D721Med (cell line): ENCODE results near the gene GBE1.

Experiments
- DNase-seq: peaks from one replicate; pipeline ENCODE4 v3.0.0; 2011; ENCODE audit warnings: low spot score; ENCODE audit not compliant: insufficient read length
- FAIRE-seq: peaks from 2 replicates; lab custom pipeline; 2011; peaks lifted over from hg19 to GRCh38; lab: Jason Lieb, UNC
- CTCF ChIP-seq: IDR thresholded peaks from 2 replicates; pipeline ENCODE4 v1.5.1; 2012; ENCODE audit warnings: mild to moderate bottlenecking, control low read depth; ENCODE audit not compliant: insufficient read depth; ENCODE audit errors: missing control alignments

GBE1 gene

DNA sequence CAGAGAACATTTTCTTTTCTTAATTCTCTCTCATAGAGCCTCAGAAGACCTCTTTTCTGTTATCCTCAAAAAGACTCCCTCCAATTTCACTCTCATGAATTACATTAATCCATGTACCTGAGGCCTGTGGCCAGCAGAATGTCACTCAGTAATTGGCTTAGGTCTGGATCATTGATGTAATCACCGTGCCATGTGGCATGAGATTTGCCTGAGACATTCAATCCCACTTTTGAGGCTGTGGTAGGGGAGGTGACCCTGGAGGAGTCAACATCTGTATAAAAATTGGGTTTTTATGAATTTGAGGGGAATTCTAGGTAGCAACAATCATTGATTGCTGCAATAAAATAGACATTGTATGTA is 295.3 kb downstream of the GBE1 start:
- no peak for TF ChIP-seq CTCF
- FAIRE-seq (peak; percentile 91), DNase-seq (no peak)

DNA sequence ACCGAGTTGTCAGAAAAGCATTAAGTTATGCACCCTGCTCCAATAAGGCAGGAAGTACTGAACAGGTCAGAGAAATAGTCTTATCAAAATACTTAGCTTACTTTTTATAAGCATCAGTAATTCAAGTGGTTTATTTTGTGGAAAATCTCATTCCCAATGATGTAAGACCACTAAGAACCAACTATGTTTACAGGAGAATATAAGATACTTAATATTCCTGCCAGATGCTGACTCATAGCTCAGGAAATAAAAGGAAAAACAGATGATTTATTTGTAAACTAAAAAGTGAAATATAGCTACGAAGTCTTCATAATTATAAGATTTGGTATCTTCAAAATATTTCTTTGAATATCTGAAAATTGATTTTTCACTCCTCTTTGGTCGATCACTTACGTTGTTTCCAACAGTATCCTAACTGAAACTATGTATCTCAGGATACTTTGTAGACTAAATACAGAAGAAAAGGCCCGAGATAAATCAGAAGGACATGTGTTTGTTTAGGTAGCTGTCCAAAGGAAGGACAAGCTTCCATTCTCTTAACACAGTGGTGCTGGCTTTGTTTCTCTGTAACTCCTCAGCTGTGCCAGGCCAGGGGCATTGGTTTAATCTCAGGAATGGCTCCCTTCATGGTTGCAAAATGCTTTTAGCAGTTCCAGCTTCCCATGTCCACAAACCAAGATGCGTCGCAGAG is 295.8 kb downstream of the GBE1 start:
- DNase-seq (no peak), FAIRE-seq (peak; percentile 41)
- no peak for TF ChIP-seq CTCF

DNA sequence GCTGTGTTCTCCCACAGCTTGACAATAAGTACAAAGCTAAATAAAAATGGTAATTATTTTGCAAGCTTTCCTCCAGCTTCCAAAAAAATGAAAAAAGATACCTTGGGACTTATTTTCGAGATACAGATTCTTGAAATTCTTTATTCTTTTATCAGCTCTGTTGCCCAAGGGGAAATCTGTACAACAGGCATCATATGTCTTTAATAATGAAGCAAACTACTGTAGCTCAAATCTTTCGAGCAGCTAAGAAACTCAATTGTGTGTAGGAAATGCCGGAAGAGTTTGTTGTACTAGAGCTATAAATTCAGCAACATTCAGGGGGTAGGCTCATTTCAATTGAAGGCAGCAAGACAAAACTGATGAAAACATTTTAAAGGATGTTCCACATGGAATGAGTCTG is 297.7 kb downstream of the GBE1 start:
- FAIRE-seq (no peak), DNase-seq (no peak)
- no peak for TF ChIP-seq CTCF

DNA sequence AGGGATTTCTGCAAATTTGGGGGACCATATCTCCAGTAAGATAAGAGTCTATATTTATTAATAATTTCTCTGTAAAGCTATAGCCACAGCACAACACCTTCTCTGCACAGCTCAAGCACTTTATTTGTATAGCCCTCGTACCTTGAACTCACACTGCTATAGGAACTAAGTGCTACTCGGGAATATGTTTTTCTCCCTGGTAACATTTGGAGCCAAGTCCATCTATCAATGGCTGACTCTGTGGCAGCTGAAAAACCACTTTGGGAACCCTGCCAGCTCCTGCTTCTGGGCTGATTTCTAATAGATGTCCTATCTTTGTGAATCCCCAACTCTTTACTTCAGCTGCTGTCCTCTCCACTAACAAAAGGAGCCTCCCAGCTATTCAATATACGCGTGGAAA is 298.5 kb downstream of the GBE1 start:
- DNase-seq (no peak), FAIRE-seq (no peak)
- TF ChIP-seq CTCF = no peak

DNA sequence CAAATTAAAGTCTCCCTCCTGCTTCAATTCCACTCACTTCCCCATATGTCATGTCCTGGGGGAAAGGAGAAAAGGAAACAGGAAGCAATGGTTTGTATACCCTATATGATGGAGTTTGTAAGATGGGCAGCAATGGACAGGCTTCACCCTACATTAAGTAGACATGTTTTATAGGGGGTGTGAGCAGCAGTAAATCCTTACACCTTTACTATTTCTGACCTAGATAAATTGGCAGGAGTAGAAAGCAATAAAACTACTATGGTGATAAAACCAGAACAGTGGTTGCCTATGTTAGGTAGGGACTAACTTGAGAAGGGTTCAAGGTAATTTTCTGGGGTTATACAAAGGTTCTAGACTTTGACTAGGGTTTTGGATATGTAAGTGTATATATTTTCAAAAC is 301.7 kb downstream of the GBE1 start:
- FAIRE-seq = no peak
- no peak for DNase-seq

DNA sequence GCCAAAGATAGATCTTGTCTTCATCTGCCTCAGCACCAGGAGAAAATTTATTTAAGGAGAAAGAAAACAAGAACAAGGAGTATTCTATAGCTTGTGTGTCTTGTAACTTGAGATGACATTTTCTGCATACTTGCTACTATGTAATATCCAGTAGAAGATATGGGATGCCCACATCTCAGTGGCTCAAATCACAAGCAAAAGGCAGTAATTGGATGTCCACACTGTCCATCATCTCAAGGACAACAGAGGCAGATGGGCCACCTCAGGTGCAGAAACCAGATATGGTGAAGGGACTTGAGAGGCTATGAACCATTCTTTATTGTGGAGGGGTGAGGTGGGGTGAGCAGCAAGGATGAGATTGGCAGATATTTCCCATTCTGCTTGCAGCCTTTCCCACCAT is 309.0 kb downstream of the GBE1 start:
- no peak for FAIRE-seq
- no peak for TF ChIP-seq CTCF
- DNase-seq = no peak

More for the DNA sequence above, 301.7 kb downstream of the GBE1 start:
- TF ChIP-seq CTCF = no peak

DNA sequence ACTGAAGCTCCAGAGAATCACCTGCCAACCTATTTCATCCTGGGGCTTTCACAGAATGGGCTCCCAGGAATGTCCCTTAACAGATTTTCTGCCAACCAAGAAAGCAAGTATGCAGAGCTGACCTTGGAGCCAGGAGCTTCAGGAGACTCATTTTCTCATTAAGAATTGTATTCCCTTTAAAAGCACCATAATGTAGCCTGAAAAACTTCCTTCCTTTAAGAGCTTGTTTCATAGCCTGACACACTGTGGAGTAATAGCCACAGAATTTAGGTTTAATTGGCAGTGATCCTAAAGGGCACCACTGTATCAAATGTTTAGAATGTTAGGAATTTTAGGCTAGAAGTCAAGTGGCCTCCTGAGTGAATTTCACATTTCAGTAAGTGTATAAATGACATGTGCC is 309.8 kb downstream of the GBE1 start:
- no peak for TF ChIP-seq CTCF
- FAIRE-seq (no peak), DNase-seq (no peak)
